GM19438 (cell line): ENCODE data around the gene TRAF3IP1.

Experiments used
- ATAC-seq: cut with Tn5 transposase; IDR thresholded peaks from one replicate; pipeline ENCODE4 v1.9.1; 2021; ENCODE audit warnings: low read depth; ENCODE audit not compliant: unreplicated experiment

The TRAF3IP1 gene

GRCh38 chr2:238422285-238422684 lies 102.0 kb downstream of the TRAF3IP1 start:
- ATAC-seq, result no peak

GRCh38 chr2:238422940-238423339 lies 102.6 kb downstream of the TRAF3IP1 start:
- no peak for ATAC-seq

DNA sequence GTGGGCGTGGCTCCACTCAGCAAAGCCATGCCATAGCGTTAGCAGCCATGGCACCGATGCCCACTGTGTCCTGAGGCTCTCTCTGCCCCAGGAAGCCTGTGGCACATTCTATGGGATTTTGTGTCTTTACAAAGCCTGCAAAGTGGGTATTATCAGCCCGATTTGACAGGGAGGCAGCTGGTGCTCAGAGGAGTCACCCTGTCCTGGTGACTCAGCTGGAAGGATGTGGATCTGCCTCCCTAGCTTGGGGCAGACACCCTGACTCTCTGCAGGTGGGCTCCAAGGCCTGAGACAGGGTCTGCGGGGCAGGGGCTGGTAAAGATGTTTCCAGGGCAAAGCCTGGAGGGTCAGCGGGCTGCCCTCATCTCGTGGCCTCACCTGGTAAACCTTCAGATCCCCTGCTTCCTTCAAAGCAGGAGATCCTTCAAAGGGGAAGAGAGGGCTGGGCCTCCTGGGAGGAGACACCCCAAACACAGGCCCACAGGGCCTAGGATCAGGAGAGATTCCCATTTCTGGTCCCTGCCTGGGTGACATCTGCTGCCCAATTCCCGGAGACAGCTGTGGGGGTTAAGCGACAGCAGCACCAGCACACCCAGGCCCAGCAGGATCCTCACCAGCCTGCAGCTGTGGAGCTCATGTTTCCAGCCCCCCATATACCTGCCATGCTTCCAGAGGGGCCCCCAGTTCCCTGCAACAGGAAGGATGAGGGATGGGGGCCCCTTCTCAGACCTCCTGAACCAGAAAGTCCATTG lies 103.4 kb downstream of the TRAF3IP1 start:
- no peak for ATAC-seq

GRCh38 chr2:238424313-238424700 lies 104.0 kb downstream of the TRAF3IP1 start:
- no peak for ATAC-seq

- ATAC-seq, result no peak
Measured at GRCh38 chr2:238425505-238425978, 105.2 kb downstream of the TRAF3IP1 start.

GRCh38 chr2:238425979-238426567 lies 105.8 kb downstream of the TRAF3IP1 start:
- peak; percentile 8 for ATAC-seq

DNA sequence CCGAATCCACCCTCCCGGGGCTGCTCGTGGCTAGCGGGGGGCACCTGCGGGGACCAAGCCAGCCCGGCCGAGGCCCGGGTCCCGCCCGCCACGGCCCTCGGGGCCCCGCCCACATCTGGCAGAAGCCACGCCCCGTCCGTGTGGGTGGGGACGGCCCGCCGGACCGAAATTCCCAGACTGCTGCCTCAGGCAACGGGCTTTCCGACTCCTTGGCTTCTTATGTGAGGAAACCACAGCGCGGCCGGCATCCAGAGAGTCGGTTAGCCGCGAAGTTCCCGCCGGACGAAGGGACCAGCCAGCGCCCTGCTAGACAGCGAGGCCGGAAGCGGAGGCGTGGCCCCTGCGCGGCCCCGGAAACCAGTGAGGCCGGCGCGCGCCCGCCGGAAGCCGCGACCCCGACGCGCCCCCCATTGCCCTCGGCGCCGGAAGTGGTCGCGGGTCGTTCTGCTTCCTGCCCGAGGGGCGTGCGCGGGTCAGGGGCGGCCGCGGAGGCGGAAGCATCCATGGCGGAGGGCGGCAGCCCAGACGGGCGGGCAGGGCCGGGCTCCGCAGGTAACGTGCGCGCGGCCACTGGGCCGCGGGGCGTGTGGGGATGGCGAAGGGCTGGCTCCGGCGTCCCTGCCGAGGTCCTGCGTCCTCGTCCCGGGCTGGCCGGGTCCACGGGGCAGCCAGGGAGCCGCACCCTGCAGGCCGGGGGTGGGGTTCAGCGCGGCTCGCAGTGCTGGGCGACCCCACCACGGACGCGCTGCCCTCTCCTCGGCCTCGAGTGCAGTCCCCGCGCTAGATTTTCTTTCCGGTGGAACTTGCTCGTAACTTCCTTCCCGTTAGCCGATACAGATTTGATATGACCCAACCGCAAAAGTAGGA lies 106.5 kb downstream of the TRAF3IP1 start, which contains the start of gene ASB1:
TSS of gene ASB1 (plus strand) at position 360 of the 867 bp plus-strand sequence. CDS start at position 504, 144 bp downstream.
- ATAC-seq, result peak; percentile 80

DNA sequence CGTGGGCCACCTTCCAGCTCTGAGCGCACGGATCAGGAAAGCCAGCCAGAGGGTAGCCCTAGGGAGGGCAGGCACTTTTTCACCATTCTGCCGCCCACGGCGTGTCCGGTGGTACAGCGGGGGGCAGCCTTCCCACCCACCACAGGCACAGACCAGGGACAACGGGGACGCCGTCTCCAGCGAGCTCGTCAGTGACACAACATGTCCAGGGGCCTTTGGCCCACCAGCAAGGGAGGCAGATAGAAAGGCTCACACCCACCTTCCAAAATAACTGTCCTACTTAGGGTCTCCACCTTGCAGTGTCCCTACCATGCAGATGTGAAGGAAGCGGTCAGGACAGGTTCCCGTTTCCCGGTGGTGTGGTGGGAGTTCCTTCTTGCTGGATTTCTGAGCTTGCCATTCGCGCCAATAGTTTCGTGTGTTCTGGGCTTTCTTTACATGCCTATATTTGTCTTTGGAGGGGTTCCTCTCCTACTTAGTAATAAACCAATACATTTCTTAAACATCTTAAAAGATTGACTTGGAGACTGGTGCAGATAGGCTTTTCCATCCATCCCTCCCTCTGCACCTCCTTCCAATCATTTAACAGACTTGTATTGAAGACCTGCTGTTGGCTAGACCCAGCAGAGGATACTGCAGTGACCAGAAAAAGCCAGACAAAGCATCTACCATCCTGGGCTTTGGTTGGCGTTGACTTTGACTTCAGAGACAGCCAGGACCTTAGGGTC lies 107.3 kb downstream of the TRAF3IP1 start:
- peak; percentile 9 for ATAC-seq

- ATAC-seq, result no peak
Measured at GRCh38 chr2:238428866-238429265, 108.5 kb downstream of the TRAF3IP1 start.

DNA sequence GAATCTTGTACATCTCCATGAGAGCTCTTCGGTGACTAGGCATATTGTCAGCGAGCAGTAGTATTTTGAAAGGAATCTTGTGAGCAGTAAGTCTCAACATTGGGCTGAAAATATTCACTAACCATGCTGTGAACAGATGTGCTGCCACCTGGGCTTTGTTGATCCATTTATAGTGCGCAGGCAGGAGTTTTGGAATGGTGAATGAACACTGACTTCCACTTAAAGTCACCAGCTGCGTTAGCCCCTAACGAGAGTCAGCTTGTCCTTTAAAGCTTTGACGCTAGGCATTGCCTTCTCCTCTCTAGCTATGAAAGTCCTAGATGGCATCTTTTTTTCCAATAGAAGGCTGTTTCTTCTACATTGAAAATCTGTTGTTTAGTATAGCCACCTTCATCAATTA lies 110.5 kb downstream of the TRAF3IP1 start:
- no peak for ATAC-seq

GRCh38 chr2:238431456-238431855 lies 111.1 kb downstream of the TRAF3IP1 start:
- no peak for ATAC-seq

DNA sequence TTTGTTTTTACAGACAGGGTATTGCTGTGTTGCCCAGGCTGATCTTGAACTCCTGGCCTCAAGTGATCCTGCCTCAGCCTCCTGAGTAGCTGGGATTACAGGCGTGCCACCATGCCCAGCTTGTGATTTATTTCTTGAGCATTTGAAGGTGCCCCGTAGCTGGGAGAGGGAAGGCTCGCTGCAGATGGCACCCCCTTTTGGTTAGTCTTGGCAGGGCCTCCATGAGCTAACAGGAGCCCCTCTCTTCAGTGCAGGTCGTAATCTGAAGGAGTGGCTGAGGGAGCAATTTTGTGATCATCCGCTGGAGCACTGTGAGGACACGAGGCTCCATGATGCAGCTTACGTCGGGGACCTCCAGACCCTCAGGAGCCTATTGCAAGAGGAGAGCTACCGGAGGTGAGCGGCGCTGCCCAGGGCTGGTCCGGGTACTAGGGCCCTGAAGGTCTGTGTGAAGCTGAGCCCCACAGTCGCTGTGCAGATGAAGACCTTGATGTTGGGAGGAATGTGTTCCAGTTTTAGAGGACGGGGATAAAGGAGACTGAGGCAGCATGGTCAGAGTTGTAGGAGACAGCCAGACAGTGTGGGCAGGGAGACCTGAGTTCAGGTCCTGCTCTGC lies 113.1 kb downstream of the TRAF3IP1 start:
- ATAC-seq, result no peak

- no peak for ATAC-seq
Measured at GRCh38 chr2:238433941-238434845, 113.9 kb downstream of the TRAF3IP1 start.

DNA sequence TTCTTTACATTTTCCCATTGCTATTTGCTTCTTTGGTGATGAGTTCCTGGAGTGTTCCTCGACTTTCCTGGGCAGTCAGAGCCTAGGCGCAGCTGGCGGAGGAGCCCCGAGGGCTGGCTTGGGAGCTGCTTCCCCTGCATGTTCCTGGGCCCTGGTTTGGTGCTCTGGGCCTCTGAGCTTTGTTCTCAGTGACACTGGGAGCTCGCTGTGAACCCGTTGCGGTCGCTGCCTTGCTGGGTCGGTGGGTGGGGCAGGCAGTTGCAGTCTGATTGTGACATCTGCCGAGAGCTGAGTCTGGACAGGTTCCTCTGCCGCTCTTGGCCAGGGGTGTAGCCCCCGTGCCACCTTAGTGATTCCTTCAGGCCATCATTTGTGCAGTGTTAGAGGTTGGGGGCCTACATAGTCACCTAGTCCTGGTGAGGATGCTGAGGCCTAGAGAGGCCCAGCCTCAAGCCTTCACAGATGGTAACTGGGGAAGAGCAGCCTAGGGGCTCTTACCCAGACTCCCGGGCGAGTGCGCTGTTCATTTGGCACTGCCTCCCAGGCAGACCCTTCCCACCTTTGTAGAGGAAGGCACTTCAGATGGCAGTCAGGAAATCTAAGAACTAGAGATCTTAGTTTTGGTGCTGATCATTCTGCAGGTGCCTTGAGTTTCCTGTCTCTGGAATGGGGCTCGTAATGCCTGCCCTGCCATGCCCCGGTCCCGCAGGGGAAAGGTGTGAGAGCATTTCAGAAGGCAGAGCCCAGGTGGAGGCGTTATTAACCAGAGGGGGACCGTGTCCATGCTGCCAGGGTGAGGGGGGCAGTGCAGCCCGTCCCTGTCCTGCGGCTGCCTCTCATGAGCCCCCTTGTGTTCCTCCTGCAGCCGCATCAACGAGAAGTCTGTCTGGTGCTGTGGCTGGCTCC lies 114.8 kb downstream of the TRAF3IP1 start:
- no peak for ATAC-seq

DNA sequence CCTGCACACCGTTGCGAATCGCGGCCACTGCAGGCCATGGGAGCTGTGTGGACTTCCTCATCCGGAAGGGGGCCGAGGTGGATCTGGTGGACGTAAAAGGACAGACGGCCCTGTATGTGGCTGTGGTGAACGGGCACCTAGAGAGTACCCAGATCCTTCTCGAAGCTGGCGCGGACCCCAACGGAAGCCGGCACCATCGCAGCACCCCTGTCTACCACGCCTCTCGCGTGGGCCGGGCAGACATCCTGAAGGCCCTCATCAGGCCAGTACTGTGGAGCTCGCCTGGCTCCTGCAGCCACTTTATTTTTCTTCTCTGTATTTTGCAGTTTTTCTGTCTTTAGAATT lies 115.4 kb downstream of the TRAF3IP1 start:
- ATAC-seq, result no peak

DNA sequence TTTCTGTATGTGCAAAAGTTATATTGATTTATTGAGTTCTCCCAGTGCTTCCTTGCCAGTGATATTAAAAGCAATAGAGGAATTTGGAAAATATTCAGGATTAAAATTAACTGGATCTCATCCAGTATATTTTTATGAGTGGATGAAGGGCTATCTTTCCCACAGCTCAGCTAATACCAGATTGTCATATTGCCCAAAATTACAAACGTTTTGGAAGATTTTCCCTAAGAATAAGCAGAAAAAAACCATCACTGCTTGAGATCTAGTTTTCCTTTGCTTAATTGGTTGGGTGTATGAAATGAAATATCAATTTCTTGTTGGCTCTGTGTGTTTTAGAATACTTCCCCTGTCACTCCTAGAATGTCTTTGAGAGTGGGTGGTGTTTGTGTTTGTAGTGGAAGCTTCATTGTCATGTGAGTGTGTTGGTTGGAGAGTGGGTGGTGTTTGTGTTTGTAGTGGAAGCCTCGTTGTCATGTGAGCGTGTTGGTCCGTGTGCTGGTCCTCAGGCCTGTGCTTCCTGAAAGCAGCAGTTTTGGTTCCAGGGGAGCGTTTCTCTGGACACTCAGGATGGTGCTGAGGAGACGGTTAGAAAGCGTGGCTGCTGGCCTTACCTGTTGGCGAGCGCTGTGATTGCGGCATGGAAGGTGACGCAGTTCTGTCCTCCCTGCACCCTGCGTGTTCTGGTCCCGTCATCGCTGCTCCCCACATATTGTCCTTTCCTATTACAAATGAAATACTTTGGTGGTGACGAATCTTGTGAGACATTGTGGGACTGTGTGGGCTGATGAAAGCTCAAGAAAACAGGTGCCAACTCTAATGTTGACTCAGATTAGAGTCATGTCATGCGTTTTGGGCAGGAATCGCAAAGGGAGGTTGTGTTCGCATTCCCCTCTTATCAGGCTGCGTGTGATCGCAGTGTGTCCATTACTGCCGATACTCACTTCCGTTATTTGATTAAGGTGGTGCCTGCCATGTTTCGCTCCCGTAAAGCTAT lies 118.8 kb downstream of the TRAF3IP1 start:
- ATAC-seq, result no peak

DNA sequence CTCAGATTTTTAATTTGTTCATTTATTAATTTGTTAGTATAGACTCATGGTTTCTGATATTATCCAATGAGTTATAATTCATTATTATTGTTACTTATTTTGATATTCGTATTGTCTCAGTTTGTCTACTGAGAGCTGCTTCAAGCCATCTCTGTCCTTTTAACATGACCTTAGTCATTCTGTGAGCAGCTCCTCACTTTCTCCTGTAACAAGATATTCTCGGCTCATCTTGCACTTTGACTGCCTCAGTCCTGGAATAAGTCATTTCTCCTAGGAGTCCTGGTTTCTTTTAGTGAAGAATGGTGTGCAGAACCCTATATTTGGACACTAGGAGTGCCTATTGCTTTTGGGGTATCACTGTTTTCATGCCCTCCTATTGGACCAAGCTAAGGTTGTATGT lies 119.6 kb downstream of the TRAF3IP1 start:
- ATAC-seq, result no peak
